NCI-H748 treated with DMSO at 0.1 percent for 48 hours (cell line): ENCODE results near the gene RAB5IF.
"Not testable (repeated sequence)": the region's sequence is repeated elsewhere in the genome, so short reads cannot be mapped to it uniquely, and the experiment has no call there.

ENCODE experiments used
- DNase-seq: peaks from one replicate; lab custom pipeline; 2025; lab: John Stamatoyannopoulos, UW

Gene RAB5IF

GRCh38 chr20:36629719-36630681 lies 24.4 kb downstream of the RAB5IF start:
- no peak for DNase-seq

- DNase-seq = no peak
Observed at GRCh38 chr20:36631646-36632045, 26.1 kb downstream of the RAB5IF start.

- DNase-seq = no peak
Observed at GRCh38 chr20:36632147-36632486, 26.5 kb downstream of the RAB5IF start.

GRCh38 chr20:36632487-36633284 lies 27.1 kb downstream of the RAB5IF start:
- no peak for DNase-seq

- no peak for DNase-seq
Observed at GRCh38 chr20:36633285-36633772, 27.8 kb downstream of the RAB5IF start.

GRCh38 chr20:36634342-36634741 lies 28.8 kb downstream of the RAB5IF start:
- DNase-seq = no peak

GRCh38 chr20:36638876-36639400 lies 33.4 kb downstream of the RAB5IF start:
- DNase-seq = not testable (repeated sequence)

- DNase-seq = no peak
Observed at GRCh38 chr20:36641506-36641843, 35.9 kb downstream of the RAB5IF start.

GRCh38 chr20:36642136-36642535 lies 36.6 kb downstream of the RAB5IF start:
- DNase-seq = no peak

- DNase-seq = no peak
Observed at GRCh38 chr20:36644032-36644705, 38.6 kb downstream of the RAB5IF start.

- no peak for DNase-seq
Observed at GRCh38 chr20:36644706-36645095, 39.1 kb downstream of the RAB5IF start.

- DNase-seq = no peak
Observed at GRCh38 chr20:36645353-36645752, 39.8 kb downstream of the RAB5IF start.

- no peak for DNase-seq
Observed at GRCh38 chr20:36645998-36646397, 40.4 kb downstream of the RAB5IF start, which contains the start of gene SLA2. SLA2 (minus strand) TSS chr20:36646196; CDS start chr20:36641335, 4,861 bp downstream.

- no peak for DNase-seq
Observed at GRCh38 chr20:36646678-36647077, 41.1 kb downstream of the RAB5IF start.

- no peak for DNase-seq
Observed at GRCh38 chr20:36647196-36648121, 41.9 kb downstream of the RAB5IF start.

GRCh38 chr20:36653456-36653855 lies 47.9 kb downstream of the RAB5IF start:
- DNase-seq = no peak

- no peak for DNase-seq
Observed at GRCh38 chr20:36654506-36654905, 48.9 kb downstream of the RAB5IF start.

GRCh38 chr20:36655004-36655403 lies 49.4 kb downstream of the RAB5IF start:
- no peak for DNase-seq

- no peak for DNase-seq
Observed at GRCh38 chr20:36656733-36657132, 51.2 kb downstream of the RAB5IF start.

- no peak for DNase-seq
Observed at GRCh38 chr20:36658300-36658699, 52.7 kb downstream of the RAB5IF start.
